Measurements from ENCODE around the gene CARD9.

The CARD9 gene

DNA sequence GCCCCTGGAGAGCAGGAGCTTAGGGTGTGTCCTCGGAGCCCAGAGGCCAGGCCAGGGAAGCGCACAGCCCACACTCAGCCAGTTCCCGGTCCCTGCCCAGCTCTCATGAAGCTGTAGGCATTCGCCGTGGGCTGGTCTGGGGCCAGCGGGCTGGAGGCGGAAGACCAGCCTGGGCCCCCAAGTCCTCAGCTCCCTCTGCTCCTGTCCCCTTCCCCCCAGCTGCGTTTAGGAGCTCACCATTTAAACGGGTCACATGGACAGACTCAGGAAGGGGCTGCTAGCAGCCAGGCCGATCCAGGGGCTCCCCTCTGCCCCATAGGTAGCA, 27.4 kb downstream of the CARD9 start:
- DNase-seq, result no peak

DNA sequence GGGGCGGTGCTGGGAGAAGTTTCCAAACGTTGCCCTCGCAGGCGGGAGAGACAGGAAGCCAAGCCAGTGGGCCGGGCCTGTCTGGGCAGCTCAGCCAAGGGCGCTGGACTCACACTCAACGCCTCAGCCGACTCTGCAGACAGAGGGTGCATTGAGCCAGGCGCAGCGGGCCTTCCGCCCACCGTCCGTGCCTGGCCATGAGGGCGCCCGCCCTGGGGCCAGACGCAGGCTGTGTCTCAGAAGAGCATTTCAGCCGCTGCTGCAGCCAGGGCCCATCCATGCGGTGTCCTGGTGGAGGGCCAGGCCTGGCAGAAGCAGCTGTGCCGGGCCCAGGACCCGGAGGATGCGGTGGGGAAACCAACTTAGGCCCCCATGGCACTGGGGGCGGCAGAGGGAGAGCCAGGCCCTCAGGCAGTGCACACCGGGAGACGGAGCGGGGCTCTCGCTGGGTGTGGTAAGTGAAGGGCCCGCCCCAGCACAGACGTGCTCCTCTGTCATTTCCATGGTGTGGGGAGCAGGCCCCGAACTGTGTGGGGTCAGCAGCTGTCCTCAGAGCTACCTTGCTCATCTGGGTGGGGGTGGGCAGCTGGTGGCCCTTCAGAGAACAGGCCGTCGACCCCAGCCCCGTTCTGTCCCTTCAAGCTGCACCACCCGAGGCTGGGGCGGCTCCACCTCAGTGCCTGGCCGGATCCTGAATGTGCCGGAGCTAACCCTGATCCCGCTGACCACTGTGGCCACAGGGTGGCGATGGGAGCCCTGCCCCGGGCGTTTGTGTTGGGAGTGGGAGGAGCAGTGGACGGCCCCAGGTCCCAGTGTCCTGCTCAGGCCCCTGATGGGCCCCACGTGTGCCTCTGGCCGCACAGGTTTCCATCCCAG, 27.9 kb downstream of the CARD9 start:
- no peak for DNase-seq

DNA sequence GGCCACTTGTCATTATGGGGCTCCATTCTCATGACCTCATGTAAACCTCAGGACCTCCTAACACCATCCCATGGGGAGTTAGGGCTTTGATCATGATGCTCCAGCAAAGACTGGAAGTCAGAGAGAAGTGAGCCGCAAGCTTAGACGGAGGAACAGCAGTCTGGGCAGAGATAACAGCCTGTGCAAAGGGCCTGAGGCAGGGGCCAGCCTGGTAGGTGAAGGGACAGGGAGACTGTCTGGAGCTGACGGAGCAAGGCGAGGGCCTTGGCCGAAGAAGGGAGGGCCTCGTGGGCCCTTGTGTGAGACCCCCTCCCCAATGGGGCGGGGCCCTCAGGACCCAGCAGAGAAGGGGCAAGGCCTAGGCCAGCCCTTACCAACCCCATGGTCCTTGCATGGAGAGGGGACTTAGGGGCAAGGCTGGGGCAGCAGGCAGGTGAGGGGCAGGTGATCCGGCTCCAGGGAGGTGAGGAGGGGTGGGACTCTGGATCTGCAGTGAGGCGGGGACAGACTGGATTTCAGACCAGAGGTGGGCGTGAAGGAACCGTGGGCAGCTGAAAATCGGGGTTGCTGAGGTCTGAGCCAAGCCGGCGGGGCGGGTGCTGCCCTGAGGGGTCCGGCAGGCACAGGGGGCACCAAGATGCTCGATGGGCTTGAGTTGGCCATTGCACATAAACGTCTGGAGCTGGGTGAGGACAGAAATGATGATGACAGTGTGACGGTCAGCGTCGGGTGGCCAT, 28.8 kb downstream of the CARD9 start:
- DNase-seq, result no peak

GRCh38 chr9:136343884-136344269, 29.6 kb downstream of the CARD9 start:
- no peak for DNase-seq

GRCh38 chr9:136343121-136343883, 30.2 kb downstream of the CARD9 start:
- no peak for DNase-seq

- peak; percentile 58 for DNase-seq
These were observed 31.0 kb downstream of the CARD9 start for GRCh38 chr9:136342181-136343120.

DNA sequence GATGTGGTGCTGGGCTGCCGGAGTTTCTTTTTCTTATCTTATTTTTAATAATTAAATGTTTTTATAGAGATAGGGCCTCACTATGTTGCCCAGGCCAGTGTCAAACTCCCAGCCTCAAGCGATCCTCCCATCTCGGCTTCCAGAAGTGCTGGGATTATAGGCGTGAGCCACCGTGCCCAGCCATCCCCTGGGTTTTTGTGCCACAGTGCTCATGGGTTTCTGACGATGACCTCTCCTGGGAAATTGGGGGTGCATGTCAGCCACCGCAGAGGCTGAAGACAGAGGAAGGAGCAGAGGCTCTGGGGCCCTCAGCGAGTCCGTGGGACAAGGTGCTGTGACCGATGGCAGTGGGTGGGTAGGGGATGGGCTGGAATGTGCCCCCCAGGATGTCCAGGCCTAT, 31.7 kb downstream of the CARD9 start:
- DNase-seq, result no peak

GRCh38 chr9:136341042-136341655, 32.3 kb downstream of the CARD9 start:
- no peak for DNase-seq

DNA sequence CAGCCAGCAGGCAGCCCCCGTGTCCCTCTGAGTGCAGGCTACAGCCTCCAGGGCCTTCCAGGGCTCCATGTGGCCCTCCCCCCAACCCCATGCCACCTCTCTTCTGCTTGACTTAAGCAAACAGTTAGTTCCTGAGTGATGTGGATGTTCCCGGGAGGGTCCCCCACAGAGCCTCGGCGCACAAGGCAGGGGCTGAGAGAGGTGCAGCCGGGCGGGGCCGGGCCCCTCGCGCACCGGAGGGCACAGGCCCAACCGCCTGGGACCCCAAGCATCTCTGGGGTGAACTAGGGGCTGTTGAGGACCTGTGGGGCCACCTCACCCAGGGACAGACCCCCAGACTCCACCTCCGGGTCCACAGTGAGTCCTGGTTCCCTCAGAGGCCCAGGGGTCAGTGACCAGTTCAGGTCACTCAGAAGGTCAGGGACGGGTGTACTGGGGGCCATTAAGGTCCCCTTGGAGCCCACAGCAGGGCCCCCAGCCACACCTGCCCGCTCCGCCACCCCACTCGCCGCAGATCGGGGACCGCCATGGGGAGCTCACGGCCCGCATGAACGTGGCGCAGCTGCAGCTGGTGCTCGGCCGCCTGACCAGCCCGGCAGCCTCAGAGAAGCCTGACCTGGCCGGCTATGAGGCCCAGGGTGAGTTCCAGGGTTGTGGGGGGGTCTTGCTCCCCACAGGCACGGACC, 33.0 kb downstream of the CARD9 start:
- DNase-seq, result no peak

- no peak for DNase-seq
These were observed 33.5 kb downstream of the CARD9 start for GRCh38 chr9:136339958-136340310.

DNA sequence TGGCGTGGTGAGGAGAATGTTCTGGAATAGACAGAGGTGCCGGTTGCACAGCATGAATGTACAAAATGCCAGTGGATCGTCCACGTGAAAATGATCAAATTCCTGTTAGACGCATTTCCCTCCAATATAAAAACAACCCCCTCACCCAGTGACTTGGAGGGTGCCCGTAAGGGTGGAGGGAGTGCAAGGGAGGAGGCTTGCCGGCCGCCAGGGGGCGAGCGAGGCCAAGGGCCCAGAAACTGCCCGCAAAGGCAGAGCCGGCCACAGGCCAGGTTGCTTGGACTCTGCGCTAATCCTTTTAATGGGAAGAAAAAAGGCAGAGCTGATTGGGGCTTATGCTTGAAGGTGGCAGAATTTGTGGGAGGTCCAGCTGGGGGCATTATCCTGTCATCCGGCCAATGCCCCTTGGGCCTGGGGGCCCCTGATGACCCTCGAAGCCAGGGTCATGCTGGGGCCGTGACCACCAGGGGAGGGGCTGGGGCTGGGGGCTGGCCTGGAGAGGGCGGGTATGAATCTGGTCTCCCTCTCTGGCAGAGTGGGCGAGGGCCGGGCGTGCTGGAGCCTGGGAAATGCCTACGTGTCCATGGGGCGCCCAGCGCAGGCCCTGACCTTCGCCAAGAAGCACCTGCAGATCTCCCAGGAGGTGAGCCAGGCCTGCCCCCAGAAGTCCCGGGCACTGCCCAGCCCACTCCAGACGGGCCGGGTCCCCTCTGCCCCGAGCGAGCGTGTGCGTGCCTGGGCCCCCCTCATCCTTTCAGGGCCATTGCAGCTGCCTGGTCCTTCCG, 34.1 kb downstream of the CARD9 start:
- DNase-seq, result peak; percentile 48

- DNase-seq, result no peak
These were observed 35.0 kb downstream of the CARD9 start for GRCh38 chr9:136338511-136338910.

GRCh38 chr9:136337416-136338395, 35.8 kb downstream of the CARD9 start:
- DNase-seq, result no peak

- DNase-seq, result no peak
These were observed 36.6 kb downstream of the CARD9 start for GRCh38 chr9:136336881-136337280.

GRCh38 chr9:136336156-136336870, 37.2 kb downstream of the CARD9 start:
- DNase-seq, result no peak

DNA sequence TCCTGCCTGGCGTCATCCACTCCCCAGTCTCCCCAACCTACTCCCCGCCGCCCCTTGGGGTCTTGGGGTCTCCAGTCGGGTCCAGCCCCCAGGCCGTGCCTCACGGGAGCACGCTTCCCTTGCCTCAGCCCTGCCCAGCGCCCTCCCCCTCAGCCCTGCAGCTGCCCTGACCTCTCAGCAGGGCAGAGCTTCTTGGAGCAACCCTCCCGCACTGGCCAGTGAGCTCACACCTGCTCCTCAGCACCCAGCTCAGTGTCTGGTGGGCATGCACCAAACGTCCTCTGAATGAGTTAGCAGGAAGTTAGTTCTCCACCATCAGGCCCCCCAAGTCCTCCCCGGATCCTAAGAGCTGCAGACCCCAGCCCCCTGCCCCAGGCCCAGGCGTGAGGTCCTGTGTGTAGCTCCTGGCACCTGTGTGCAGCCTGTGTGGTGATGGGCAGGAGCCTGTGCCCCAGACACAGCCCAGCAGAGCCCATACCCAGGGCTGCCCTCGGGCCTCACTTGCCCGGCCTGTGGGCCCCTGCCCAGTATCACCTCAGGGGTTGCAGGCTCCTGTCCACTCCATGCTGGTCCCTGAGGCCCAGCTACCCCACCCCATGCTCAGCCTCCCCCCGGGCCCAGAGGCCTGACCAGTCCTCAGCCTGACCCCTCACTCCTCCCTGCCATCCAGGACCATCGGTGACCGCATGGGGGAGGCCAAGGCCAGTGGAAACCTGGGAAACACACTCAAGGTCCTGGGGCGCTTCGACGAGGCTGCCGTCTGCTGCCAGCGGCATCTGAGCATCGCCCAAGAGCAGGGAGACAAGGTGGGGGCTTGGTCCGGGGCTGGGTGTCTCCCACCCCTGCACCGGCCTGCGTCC, 37.9 kb downstream of the CARD9 start:
- no peak for DNase-seq

DNA sequence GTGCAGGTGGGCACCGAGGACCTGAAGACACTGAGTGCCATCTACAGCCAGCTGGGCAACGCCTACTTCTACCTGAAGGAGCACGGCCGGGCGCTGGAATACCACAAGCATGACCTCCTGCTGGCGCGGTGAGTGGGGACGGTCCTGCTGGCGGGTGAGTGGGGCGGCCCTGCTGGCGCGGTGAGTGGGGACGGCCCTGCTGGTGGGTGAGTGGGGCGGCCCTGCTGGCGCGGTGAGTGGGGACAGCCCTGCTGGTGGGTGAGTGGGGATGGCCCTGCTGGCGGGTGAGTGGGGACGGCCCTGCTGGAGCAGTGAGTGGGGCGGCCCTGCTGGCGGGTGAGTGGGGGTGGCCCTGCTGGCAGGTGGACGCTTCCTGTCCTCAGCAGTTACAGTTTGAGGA, 38.9 kb downstream of the CARD9 start:
- DNase-seq, result no peak

DNA sequence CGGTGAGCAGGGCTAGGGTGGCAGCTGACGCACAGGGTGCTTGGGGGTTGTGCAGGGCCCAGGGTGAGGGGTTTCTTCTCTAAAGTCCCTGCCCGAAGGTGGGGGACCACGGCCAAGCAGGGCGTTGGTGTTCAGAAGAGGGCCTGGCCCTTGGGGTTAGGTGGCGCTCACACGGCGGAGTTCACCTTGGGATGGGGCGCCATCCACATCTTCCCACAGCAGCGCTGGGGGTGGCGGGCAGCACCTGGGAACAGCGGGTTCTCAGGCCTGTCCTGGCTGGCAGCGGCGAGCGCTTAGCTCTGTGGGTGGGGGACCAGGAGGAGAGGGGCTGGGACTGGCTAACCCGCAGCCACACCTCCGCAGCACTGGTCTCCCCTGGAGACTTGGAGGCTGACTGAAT, 40.0 kb downstream of the CARD9 start:
- no peak for DNase-seq
